ENCODE results near the gene ZCWPW1. TPM values are rescaled to one million over a fixed set of nuclear protein-coding genes. Genes with fewer than 3 reads are reported as not detected.
A peak's percentile ranks its signal among the peaks of the same experiment; 100 is the strongest.

ZCWPW1 gene
- total and polyA plus RNA-seq, 2 experiments from 2014 or later = 0.59 to 2.7 TPM

- H3K27me3 ChIP-seq (ENCODE audit: insufficient read depth) = peaks cover 4% of the 10 kb centered on the region; the same call in 1 of the 2 replicates
- ATAC-seq (no peak), DNase-seq (ENCODE audit: low spot score) (no peak)
- 0 out of 2 replicates have a peak, but pooled peaks cover 4% of the 10 kb centered on the region for H3K9me2 ChIP-seq (ENCODE audit: insufficient read depth)
- H3K4me1 ChIP-seq (ENCODE audit: insufficient read depth) = no peaks in the 10 kb centered on the region; the same call in 1 of the 2 replicates
- Mint-ChIP-seq H3K4me3 (no peak overlapping the region), H3K27me3 (ENCODE audit: insufficient read depth, low read depth, poor library complexity) (peaks cover 10% of the 10 kb centered on the region), H3K36me3 (ENCODE audit: low read depth) (no peaks in the 10 kb centered on the region; the same call in 2 of the 3 replicates), H3K27ac (no peak overlapping the region), H3K9me3 (no peaks in the 10 kb centered on the region; the same call in 2 of the 3 replicates), H3K4me1 (peaks cover 9% of the 10 kb centered on the region)
- no peak overlapping the region for H2AFZ ChIP-seq
- H4K20me1 ChIP-seq (replicated peaks; ENCODE audit: insufficient read depth) = no peaks in the 10 kb centered on the region
- no peak overlapping the region for H3K4me2 ChIP-seq
- H3K4me3 ChIP-seq = no peak overlapping the region
- H3F3A ChIP-seq (replicated peaks; ENCODE audit: low read depth) = no peaks in the 10 kb centered on the region
- no peak overlapping the region for H3K27ac ChIP-seq (ENCODE audit: low read depth)
- no peak for TF ChIP-seq JUNB (IDR thresholded peaks at IDR 0.05; ENCODE audit: unreplicated experiment)
- TF ChIP-seq EZH2phosphoT487 (IDR thresholded peaks at IDR 0.05; ENCODE audit: unreplicated experiment) = no peak
- TF ChIP-seq, protein P1, sequence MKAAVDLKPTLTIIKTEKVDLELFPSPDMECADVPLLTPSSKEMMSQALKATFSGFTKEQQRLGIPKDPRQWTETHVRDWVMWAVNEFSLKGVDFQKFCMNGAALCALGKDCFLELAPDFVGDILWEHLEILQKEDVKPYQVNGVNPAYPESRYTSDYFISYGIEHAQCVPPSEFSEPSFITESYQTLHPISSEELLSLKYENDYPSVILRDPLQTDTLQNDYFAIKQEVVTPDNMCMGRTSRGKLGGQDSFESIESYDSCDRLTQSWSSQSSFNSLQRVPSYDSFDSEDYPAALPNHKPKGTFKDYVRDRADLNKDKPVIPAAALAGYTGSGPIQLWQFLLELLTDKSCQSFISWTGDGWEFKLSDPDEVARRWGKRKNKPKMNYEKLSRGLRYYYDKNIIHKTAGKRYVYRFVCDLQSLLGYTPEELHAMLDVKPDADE (IDR thresholded peaks at IDR 0.05) = no peak
- no peaks in the 10 kb centered on the region for H3K79me2 ChIP-seq (replicated peaks; ENCODE audit: insufficient read depth)
- H3K36me3 ChIP-seq (ENCODE audit: insufficient read depth) = no peaks in the 10 kb centered on the region
Measured at GRCh38 chr7:100386940-100387339, 41.6 kb downstream of the ZCWPW1 start.

DNA sequence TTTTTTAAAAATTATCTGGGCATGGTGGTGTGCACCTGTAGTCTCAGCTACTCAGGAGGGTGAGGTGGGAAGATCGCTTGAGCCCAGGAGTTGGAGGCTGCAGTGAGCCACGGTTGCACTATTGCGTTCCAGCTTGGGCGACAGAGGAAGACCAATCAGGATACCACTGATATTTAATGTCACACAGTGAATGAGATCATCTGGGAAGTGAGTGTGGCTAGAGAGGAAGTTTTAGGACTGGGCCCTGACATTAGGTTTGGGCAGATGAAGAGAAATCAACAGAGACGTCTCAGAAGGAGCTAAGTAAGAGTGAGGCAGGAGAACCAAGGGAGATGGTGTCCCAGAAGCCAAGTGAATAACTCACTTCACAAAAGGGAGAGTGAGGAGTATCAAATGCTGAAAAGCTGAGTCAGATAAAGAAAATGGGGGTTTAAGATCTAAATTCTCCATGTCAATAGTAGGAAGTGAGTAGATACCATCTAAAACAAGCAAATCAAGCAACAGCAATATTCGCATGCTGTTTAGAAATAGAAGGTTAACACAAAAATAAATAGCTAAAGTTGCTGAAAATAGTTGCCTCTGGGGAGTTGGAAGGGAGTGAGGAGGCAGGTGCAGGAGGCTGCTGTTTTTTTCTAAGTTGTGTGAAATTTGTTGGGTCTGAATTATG is 43.7 kb downstream of the ZCWPW1 start:
- no peak overlapping the region for H3K4me2 ChIP-seq
- TF ChIP-seq CREB1 (CRISPR knock-in tag; IDR thresholded peaks at IDR 0.05; ENCODE audit: low read depth) (no peak), STAT1 (IDR thresholded peaks at IDR 0.05; ENCODE audit: unreplicated experiment) (no peak), POLR2AphosphoS5 (IDR thresholded peaks at IDR 0.05; ENCODE audit: low read depth) (no peak), ZNF114 (CRISPR knock-in tag; IDR thresholded peaks at IDR 0.05) (no peak), EZH2 (IDR thresholded peaks at IDR 0.05; ENCODE audit: low read depth, unreplicated experiment) (no peak)
- TF ChIP-seq, protein P2, sequence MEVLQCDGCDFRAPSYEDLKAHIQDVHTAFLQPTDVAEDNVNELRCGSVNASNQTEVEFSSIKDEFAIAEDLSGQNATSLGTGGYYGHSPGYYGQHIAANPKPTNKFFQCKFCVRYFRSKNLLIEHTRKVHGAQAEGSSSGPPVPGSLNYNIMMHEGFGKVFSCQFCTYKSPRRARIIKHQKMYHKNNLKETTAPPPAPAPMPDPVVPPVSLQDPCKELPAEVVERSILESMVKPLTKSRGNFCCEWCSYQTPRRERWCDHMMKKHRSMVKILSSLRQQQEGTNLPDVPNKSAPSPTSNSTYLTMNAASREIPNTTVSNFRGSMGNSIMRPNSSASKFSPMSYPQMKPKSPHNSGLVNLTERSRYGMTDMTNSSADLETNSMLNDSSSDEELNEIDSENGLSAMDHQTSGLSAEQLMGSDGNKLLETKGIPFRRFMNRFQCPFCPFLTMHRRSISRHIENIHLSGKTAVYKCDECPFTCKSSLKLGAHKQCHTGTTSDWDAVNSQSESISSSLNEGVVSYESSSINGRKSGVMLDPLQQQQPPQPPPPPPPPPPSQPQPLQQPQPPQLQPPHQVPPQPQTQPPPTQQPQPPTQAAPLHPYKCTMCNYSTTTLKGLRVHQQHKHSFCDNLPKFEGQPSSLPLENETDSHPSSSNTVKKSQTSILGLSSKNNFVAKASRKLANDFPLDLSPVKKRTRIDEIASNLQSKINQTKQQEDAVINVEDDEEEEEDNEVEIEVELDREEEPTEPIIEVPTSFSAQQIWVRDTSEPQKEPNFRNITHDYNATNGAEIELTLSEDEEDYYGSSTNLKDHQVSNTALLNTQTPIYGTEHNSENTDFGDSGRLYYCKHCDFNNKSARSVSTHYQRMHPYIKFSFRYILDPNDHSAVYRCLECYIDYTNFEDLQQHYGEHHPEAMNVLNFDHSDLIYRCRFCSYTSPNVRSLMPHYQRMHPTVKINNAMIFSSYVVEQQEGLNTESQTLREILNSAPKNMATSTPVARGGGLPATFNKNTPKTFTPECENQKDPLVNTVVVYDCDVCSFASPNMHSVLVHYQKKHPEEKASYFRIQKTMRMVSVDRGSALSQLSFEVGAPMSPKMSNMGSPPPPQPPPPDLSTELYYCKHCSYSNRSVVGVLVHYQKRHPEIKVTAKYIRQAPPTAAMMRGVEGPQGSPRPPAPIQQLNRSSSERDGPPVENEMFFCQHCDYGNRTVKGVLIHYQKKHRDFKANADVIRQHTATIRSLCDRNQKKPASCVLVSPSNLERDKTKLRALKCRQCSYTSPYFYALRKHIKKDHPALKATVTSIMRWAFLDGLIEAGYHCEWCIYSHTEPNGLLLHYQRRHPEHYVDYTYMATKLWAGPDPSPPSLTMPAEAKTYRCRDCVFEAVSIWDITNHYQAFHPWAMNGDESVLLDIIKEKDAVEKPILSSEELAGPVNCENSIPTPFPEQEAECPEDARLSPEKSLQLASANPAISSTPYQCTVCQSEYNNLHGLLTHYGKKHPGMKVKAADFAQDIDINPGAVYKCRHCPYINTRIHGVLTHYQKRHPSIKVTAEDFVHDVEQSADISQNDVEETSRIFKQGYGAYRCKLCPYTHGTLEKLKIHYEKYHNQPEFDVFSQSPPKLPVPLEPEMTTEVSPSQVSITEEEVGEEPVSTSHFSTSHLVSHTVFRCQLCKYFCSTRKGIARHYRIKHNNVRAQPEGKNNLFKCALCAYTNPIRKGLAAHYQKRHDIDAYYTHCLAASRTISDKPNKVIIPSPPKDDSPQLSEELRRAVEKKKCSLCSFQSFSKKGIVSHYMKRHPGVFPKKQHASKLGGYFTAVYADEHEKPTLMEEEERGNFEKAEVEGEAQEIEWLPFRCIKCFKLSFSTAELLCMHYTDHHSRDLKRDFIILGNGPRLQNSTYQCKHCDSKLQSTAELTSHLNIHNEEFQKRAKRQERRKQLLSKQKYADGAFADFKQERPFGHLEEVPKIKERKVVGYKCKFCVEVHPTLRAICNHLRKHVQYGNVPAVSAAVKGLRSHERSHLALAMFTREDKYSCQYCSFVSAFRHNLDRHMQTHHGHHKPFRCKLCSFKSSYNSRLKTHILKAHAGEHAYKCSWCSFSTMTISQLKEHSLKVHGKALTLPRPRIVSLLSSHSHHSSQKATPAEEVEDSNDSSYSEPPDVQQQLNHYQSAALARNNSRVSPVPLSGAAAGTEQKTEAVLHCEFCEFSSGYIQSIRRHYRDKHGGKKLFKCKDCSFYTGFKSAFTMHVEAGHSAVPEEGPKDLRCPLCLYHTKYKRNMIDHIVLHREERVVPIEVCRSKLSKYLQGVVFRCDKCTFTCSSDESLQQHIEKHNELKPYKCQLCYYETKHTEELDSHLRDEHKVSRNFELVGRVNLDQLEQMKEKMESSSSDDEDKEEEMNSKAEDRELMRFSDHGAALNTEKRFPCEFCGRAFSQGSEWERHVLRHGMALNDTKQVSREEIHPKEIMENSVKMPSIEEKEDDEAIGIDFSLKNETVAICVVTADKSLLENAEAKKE (CRISPR knock-in tag; IDR thresholded peaks at IDR 0.05) = no peak
- TF ChIP-seq, protein P3, sequence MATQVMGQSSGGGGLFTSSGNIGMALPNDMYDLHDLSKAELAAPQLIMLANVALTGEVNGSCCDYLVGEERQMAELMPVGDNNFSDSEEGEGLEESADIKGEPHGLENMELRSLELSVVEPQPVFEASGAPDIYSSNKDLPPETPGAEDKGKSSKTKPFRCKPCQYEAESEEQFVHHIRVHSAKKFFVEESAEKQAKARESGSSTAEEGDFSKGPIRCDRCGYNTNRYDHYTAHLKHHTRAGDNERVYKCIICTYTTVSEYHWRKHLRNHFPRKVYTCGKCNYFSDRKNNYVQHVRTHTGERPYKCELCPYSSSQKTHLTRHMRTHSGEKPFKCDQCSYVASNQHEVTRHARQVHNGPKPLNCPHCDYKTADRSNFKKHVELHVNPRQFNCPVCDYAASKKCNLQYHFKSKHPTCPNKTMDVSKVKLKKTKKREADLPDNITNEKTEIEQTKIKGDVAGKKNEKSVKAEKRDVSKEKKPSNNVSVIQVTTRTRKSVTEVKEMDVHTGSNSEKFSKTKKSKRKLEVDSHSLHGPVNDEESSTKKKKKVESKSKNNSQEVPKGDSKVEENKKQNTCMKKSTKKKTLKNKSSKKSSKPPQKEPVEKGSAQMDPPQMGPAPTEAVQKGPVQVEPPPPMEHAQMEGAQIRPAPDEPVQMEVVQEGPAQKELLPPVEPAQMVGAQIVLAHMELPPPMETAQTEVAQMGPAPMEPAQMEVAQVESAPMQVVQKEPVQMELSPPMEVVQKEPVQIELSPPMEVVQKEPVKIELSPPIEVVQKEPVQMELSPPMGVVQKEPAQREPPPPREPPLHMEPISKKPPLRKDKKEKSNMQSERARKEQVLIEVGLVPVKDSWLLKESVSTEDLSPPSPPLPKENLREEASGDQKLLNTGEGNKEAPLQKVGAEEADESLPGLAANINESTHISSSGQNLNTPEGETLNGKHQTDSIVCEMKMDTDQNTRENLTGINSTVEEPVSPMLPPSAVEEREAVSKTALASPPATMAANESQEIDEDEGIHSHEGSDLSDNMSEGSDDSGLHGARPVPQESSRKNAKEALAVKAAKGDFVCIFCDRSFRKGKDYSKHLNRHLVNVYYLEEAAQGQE (IDR thresholded peaks at IDR 0.05; ENCODE audit: unreplicated experiment) = no peak

More for the DNA sequence above, 43.7 kb downstream of the ZCWPW1 start:
- Histone ChIP-seq H3K36me3 (ENCODE audit: insufficient read depth) (no peaks in the 10 kb centered on the region), H3K9me2 (ENCODE audit: insufficient read depth) (0 out of 2 replicates have a peak, but pooled peaks cover 4% of the 10 kb centered on the region), H4K20me1 (replicated peaks; ENCODE audit: insufficient read depth) (no peaks in the 10 kb centered on the region), H3K4me3 (no peak overlapping the region), H3K27me3 (ENCODE audit: insufficient read depth) (peaks cover 12% of the 10 kb centered on the region; the same call in 1 of the 2 replicates), H3K4me1 (ENCODE audit: insufficient read depth) (no peaks in the 10 kb centered on the region), H3F3A (replicated peaks; ENCODE audit: low read depth) (no peaks in the 10 kb centered on the region), H3K27ac (ENCODE audit: low read depth) (no peak overlapping the region), H2AFZ (peak overlapping the region; percentile 47; the same call in 1 of the 2 replicates), H3K79me2 (replicated peaks; ENCODE audit: insufficient read depth) (no peaks in the 10 kb centered on the region)
- Mint-ChIP-seq H3K4me3 (no peak overlapping the region), H3K9me3 (no peaks in the 10 kb centered on the region; the same call in 2 of the 3 replicates), H3K27ac (no peak overlapping the region), H3K27me3 (ENCODE audit: insufficient read depth, low read depth, poor library complexity) (peaks cover 12% of the 10 kb centered on the region), H3K4me1 (peaks cover 2% of the 10 kb centered on the region; the same call in 2 of the 3 replicates), H3K36me3 (ENCODE audit: low read depth) (no peaks in the 10 kb centered on the region; the same call in 2 of the 3 replicates)
- no peak for DNase-seq (ENCODE audit: low spot score)
- ATAC-seq = no peak

Data from GM23338 (cell line).